Measurements from ENCODE around the gene SNRPA.
A peak's percentile ranks its signal among the peaks of the same experiment; 100 is the strongest.

The SNRPA gene

DNA sequence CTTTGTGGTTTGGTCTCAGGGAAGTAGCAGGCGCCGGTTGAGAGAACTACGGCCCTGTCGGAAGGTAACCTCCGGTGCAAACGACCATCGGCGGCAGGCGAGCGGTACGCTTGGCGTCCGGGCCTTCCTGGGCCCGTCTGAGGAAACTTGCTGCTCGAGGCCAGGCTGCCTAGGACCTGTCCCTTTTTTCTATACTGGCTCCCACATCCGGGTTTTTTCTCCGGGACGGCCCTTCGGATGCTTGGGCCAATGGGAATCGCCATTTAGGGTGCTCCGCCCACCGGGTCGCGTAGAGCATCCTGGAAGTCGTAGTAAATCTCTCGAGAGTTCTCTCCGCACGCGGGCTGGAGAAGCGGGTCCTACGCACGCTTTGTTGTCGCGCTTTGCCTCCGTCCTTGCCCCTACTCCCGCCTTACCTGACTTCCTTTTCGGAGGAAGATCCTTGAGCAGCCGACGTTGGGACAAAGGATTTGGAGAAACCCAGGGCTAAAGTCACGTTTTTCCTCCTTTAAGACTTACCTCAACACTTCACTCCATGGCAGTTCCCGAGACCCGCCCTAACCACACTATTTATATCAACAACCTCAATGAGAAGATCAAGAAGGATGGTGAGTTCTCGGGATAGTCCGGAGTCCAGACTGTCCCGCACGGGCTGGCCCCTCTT lies at the start of gene SNRPA:
Gene SNRPA, plus strand, starts transcription at position 330 of the 664 bp plus-strand sequence. Its CDS starts 206 bp downstream, at position 536.
- peak within 1 kb of the TSS; percentile 78 for H2AFZ ChIP-seq (ENCODE audit: low read depth, low read length)
- H3K4me2 ChIP-seq (ENCODE audit: insufficient read depth, low read length): peak within 1 kb of the TSS; percentile 91
- peak; percentile 76 for ATAC-seq (ENCODE audit: insufficient read depth, low read depth)
- TF ChIP-seq, protein P1, sequence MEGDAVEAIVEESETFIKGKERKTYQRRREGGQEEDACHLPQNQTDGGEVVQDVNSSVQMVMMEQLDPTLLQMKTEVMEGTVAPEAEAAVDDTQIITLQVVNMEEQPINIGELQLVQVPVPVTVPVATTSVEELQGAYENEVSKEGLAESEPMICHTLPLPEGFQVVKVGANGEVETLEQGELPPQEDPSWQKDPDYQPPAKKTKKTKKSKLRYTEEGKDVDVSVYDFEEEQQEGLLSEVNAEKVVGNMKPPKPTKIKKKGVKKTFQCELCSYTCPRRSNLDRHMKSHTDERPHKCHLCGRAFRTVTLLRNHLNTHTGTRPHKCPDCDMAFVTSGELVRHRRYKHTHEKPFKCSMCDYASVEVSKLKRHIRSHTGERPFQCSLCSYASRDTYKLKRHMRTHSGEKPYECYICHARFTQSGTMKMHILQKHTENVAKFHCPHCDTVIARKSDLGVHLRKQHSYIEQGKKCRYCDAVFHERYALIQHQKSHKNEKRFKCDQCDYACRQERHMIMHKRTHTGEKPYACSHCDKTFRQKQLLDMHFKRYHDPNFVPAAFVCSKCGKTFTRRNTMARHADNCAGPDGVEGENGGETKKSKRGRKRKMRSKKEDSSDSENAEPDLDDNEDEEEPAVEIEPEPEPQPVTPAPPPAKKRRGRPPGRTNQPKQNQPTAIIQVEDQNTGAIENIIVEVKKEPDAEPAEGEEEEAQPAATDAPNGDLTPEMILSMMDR (IDR thresholded peaks at IDR 0.05; ENCODE audit: borderline replicate concordance, extremely low read depth, low read length, poor library complexity, severe bottlenecking): peak; percentile 5
- no peak for TF ChIP-seq EZH2 (IDR thresholded peaks at IDR 0.05; ENCODE audit: borderline replicate concordance, low read depth, low read length, severe bottlenecking)
- no peaks in the 10 kb centered on the region for H3K27me3 ChIP-seq (ENCODE audit: insufficient read depth, low read length, poor library complexity)
- peaks cover 34% of the 10 kb centered on the region for H4K20me1 ChIP-seq (ENCODE audit: insufficient read depth, low read length)
- peak within 1 kb of the TSS; percentile 63 to 75 for H3K4me3 ChIP-seq (ENCODE audit: low read depth in 1 of 2, low read length in 2 of 2)
- DNase-seq: peak; percentile 98
- H3K4me1 ChIP-seq (ENCODE audit: insufficient read depth, low read length): peaks cover 58% of the 10 kb centered on the region
- H3K9me3 ChIP-seq (ENCODE audit: insufficient read depth, low read length, severe bottlenecking): no peaks in the 10 kb centered on the region
- peak within 1 kb of the TSS; percentile 98 for H3K27ac ChIP-seq (ENCODE audit: low read length)
- H3K36me3 ChIP-seq (ENCODE audit: insufficient read depth, low read length): peaks cover 27% of the 10 kb centered on the region
- H3K9ac ChIP-seq (ENCODE audit: low read depth, low read length): peak within 1 kb of the TSS; percentile 93
- peaks cover 74% of the 10 kb centered on the region for H3K79me2 ChIP-seq (ENCODE audit: insufficient read depth, low read length)

DNA sequence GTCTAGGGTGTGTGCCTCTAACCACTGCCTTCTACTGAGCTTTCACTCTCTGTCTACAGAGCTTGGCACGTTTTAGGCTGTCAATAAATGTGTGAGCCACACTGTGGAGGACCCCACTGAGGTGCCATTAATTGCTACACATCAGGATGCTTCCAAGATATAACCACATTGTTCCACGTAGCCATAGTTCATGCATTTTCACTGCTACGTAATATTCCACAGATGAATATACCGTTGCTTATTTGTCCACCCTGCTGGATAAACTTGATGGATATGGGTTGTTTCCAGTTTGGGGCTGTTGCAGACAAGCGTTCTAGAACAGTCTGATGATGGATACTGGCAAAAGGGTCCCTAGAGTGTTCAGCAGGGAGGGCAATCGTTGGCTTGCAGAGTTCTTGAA lies 49.2 kb upstream of the SNRPA start:
- TF ChIP-seq EZH2 (IDR thresholded peaks at IDR 0.05; ENCODE audit: borderline replicate concordance, low read depth, low read length, severe bottlenecking): no peak
- TF ChIP-seq, protein P1 (IDR thresholded peaks at IDR 0.05; ENCODE audit: borderline replicate concordance, extremely low read depth, low read length, poor library complexity, severe bottlenecking): no peak
- Histone ChIP-seq H2AFZ (ENCODE audit: low read depth, low read length) (no peak overlapping the region), H3K4me2 (ENCODE audit: insufficient read depth, low read length) (no peak overlapping the region), H3K4me1 (ENCODE audit: insufficient read depth, low read length) (no peaks in the 10 kb centered on the region), H3K9me3 (ENCODE audit: insufficient read depth, low read length, severe bottlenecking) (no peaks in the 10 kb centered on the region), H3K36me3 (ENCODE audit: insufficient read depth, low read length) (peaks cover 35% of the 10 kb centered on the region), H3K79me2 (ENCODE audit: insufficient read depth, low read length) (no peaks in the 10 kb centered on the region), H3K27me3 (ENCODE audit: insufficient read depth, low read length, poor library complexity) (no peaks in the 10 kb centered on the region), H4K20me1 (ENCODE audit: insufficient read depth, low read length) (no peaks in the 10 kb centered on the region), H3K4me3 (ENCODE audit: low read depth in 1 of 2, low read length in 2 of 2) (no peak overlapping the region), H3K27ac (ENCODE audit: low read length) (no peak overlapping the region), H3K9ac (ENCODE audit: low read depth, low read length) (no peak overlapping the region)
- no peak for ATAC-seq (ENCODE audit: insufficient read depth, low read depth)
- no peak for DNase-seq

DNA sequence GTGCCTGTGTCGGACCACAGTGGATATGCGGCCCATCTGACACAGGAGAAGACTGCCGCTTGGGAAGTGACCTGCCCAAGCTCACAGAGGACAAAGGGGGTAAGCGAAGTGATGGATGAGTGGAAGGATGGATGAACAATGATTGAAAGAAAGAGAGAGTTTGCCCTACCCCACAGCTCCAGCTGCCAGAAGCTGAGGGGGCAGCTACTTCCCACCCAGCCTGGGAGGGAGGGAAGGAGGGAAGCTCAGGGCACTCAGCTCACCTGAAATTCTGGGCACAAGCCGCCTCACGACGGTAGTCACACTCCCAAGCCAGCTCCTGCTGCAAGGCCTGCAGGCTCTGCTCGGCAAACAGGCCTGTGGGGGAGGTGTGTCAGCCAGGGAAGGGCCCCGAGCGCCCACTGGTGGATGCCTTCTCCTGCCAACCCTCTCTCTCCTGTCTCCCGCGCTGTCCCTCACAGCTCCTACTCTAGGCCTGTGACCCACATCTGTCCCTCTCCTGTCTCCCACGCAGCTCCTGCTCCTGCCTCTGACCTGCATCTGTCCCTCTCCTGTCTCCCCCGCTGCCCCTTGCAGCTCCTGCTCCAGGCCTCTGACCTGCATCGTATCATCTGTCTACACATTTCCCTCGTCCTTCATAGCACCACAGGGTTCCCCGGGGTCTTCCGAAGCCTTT lies 48.5 kb upstream of the SNRPA start:
- Histone ChIP-seq H3K4me2 (ENCODE audit: insufficient read depth, low read length) (no peak overlapping the region), H3K79me2 (ENCODE audit: insufficient read depth, low read length) (no peaks in the 10 kb centered on the region), H3K36me3 (ENCODE audit: insufficient read depth, low read length) (peaks cover 35% of the 10 kb centered on the region), H4K20me1 (ENCODE audit: insufficient read depth, low read length) (no peaks in the 10 kb centered on the region), H3K27ac (ENCODE audit: low read length) (no peak overlapping the region), H3K27me3 (ENCODE audit: insufficient read depth, low read length, poor library complexity) (no peaks in the 10 kb centered on the region), H3K9me3 (ENCODE audit: insufficient read depth, low read length, severe bottlenecking) (no peaks in the 10 kb centered on the region), H3K4me3 (ENCODE audit: low read depth in 1 of 2, low read length in 2 of 2) (no peak overlapping the region), H2AFZ (ENCODE audit: low read depth, low read length) (no peak overlapping the region), H3K4me1 (ENCODE audit: insufficient read depth, low read length) (no peaks in the 10 kb centered on the region), H3K9ac (ENCODE audit: low read depth, low read length) (no peak overlapping the region)
- DNase-seq (no peak), ATAC-seq (ENCODE audit: insufficient read depth, low read depth) (no peak)
- TF ChIP-seq, protein P1 (IDR thresholded peaks at IDR 0.05; ENCODE audit: borderline replicate concordance, extremely low read depth, low read length, poor library complexity, severe bottlenecking): no peak
- TF ChIP-seq EZH2 (IDR thresholded peaks at IDR 0.05; ENCODE audit: borderline replicate concordance, low read depth, low read length, severe bottlenecking): no peak
